Stimulated activated CD4-positive, alpha-beta T cell treated with anti-CD3 and anti-CD28 coated beads, Interleukin-4, amount 100 ng/mL, for 4 hours (primary cell): ENCODE measurements around the gene PSG11.
"Not testable (repeated sequence)": the region's sequence is repeated elsewhere in the genome, so short reads cannot be mapped to it uniquely, and the experiment has no call there.

ENCODE experiments used
- DNase-seq, 2 experiments: peaks; one replicate each; pipeline ENCODE4 v3.0.0-alpha.2; 2020

The PSG11 gene

DNA sequence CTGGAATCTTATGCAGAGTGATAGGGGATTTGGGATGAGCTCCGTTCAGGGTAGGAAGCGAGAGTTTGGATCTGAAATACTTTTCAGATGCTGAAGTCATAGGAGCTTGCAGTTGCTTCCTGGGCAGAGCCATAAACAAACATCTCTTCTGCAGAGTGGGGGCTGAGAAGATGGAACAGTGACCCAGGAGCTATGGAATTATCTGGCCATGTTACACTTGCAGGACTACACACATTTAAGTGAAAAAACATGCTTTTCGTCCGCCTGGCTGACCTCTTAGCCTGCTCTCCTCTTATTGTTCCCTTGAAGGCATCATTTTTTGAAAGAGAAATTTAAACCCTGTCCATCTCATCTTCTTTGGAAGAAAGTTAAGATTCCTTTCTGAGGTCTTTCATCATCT is 40.7 kb downstream of the PSG11 start:
- DNase-seq = no peak

- not testable (repeated sequence) for DNase-seq
Measured at GRCh38 chr19:42982111-42982510, 44.2 kb downstream of the PSG11 start.

DNA sequence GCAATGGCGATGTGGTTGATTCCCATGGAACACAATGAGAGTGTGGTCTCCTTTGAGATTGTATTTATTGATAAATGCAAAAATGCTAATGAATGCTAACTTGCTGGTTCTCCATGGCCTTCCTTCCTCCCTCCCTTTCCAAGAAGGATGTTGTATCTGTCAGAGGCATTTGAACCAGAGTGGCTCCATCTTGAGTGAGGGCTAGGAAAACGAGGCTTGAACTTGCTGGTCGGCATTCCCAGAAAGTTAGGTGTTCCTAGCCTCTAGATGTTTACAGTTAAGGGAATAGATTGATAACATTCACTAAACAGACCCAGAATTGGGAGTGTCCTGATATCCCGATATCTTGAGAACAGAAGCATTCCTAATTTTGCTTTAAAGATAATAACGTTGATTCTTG is 54.8 kb downstream of the PSG11 start:
- DNase-seq = not testable (repeated sequence)

DNA sequence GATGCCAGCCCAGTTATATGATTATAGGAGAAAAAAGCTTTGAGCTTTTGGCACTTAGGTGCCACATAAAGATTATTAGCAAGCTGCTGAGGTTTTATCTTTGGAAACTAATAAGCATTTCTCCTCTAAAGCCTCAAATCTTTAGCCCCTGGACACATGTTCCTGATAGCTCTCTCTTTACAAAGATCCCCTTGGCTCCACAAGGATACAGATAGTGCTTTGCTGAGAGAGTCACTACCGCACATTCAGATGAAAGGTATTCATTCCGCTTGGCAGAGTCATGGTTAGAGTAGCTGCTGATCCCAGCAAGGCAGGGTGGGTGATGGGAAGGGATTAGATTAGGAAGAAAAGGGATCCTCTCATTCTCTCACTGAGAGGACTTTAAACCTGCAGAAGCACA is 61.1 kb downstream of the PSG11 start:
- DNase-seq = no peak

- no peak for DNase-seq
Measured at GRCh38 chr19:42961119-42961518, 65.2 kb downstream of the PSG11 start.
